SU-DHL-6 (cell line): ENCODE data around the gene RHOBTB3.

Experiments
- CTCF ChIP-seq: fragments of 200-600 bp; sonication (generic); IDR thresholded peaks from one replicate; pipeline ENCODE4 v1.5.1; 2017; ENCODE audit warnings: antibody characterized with exemption, mild to moderate bottlenecking, low read length, moderate library complexity; ENCODE audit not compliant: insufficient read depth, poor library complexity, severe bottlenecking
- EZH2phosphoT487 ChIP-seq: fragments of 200-600 bp; sonication (generic), shearing (Covaris generic); conservative IDR thresholded peaks from 2 replicates; pipeline ENCODE4 v1.6.1; 2018; ENCODE audit warnings: mild to moderate bottlenecking, antibody characterized with exemption, low read length, moderate library complexity, mixed read lengths

- no peak for TF ChIP-seq EZH2phosphoT487
- TF ChIP-seq CTCF: no peak
Observed at GRCh38 chr5:95730011-95730700, 980 bp upstream of the RHOBTB3 start.
